HepG2 (cell line): ENCODE measurements around the gene C2orf81. TPM values are rescaled to one million over a fixed set of nuclear protein-coding genes. Genes with fewer than 3 reads are reported as not detected.

Source experiments
- CBX1 ChIP-seq: IDR thresholded peaks from one replicate; pipeline ENCODE4 v1.6.1; 2016; ENCODE audit warnings: antibody characterized with exemption, low read depth
- DRAP1 ChIP-seq: IDR thresholded peaks from 2 replicates; pipeline ENCODE4 v1.6.1; 2016; ENCODE audit warnings: missing genetic modification reagents, missing compliant biosample characterization
- ETS1 ChIP-seq: sonication (generic); formaldehyde crosslinking; IDR thresholded peaks from 2 replicates; pipeline ENCODE4 v1.4.0; 2020; ENCODE audit warnings: missing genetic modification reagents
- HDAC2 ChIP-seq: sonication (generic); formaldehyde crosslinking; IDR thresholded peaks from 2 replicates; pipeline ENCODE4 v1.4.0; 2020; ENCODE audit warnings: missing genetic modification reagents
- HMGXB4 ChIP-seq, 2 experiments: sonication (generic) in 1 of 2; formaldehyde crosslinking in 1 of 2; IDR thresholded peaks; 2 replicates each; pipeline versions ENCODE4 v1.4.0 to v1.6.1; 2018 to 2020; ENCODE audit warnings: missing genetic modification reagents in 2 of 2, borderline replicate concordance in 1 of 2, low read depth in 1 of 2, mild to moderate bottlenecking in 1 of 2, missing biosample characterization in 1 of 2
- HNRNPL ChIP-seq: fragments of 200-400 bp; formaldehyde crosslinking; IDR thresholded peaks from 2 replicates; pipeline ENCODE4 v1.6.1; 2017; ENCODE audit warnings: mild to moderate bottlenecking, low read depth, low read length
- HOXA3 ChIP-seq: sonication (generic); formaldehyde crosslinking; IDR thresholded peaks from 2 replicates; pipeline ENCODE4 v1.5.0; 2020; ENCODE audit warnings: missing genetic modification reagents
- NCOA2 ChIP-seq: sonication (generic); formaldehyde crosslinking; IDR thresholded peaks from 2 replicates; pipeline ENCODE4 v1.8.0; 2022; ENCODE audit warnings: inconsistent platforms
- RBAK ChIP-seq: sonication (generic); formaldehyde crosslinking; IDR thresholded peaks from 2 replicates; pipeline ENCODE4 v1.5.1; 2020; ENCODE audit warnings: mild to moderate bottlenecking, missing genetic modification reagents
- RXRB ChIP-seq: IDR thresholded peaks from 2 replicates; pipeline ENCODE4 v1.6.1; 2016; ENCODE audit warnings: borderline replicate concordance, missing genetic modification reagents, missing compliant biosample characterization
- SMAD9 ChIP-seq: sonication (generic); formaldehyde crosslinking; IDR thresholded peaks from 2 replicates; pipeline ENCODE4 v1.5.1; 2020; ENCODE audit warnings: mild to moderate bottlenecking, missing genetic modification reagents
- SNAI1 ChIP-seq: sonication (generic); formaldehyde crosslinking; IDR thresholded peaks from 2 replicates; pipeline ENCODE4 v1.5.0; 2020; ENCODE audit warnings: mild to moderate bottlenecking, missing genetic modification reagents, borderline replicate concordance
- TBP ChIP-seq: sonication (generic); formaldehyde crosslinking; IDR thresholded peaks from 2 replicates; pipeline ENCODE4 v1.5.0; 2020; ENCODE audit warnings: missing genetic modification reagents
- YEATS2 ChIP-seq: sonication (generic); formaldehyde crosslinking; IDR thresholded peaks from 2 replicates; pipeline ENCODE4 v1.4.0; 2020; ENCODE audit warnings: missing genetic modification reagents, borderline replicate concordance
- ZBTB37 ChIP-seq: sonication (generic); formaldehyde crosslinking; IDR thresholded peaks from 2 replicates; pipeline ENCODE4 v1.4.0; 2020; ENCODE audit warnings: mild to moderate bottlenecking, missing genetic modification reagents
- ZFP1 ChIP-seq: IDR thresholded peaks from 2 replicates; pipeline ENCODE4 v1.6.1; 2016
- ZNF225 ChIP-seq: sonication (generic); formaldehyde crosslinking; IDR thresholded peaks from 2 replicates; pipeline ENCODE4 v1.4.0; 2020; ENCODE audit warnings: mild to moderate bottlenecking, missing genetic modification reagents
- ZNF275 ChIP-seq: sonication (generic); formaldehyde crosslinking; IDR thresholded peaks from 2 replicates; pipeline ENCODE4 v1.8.0; 2022; ENCODE audit warnings: missing genetic modification reagents, mild to moderate bottlenecking, inconsistent platforms, borderline replicate concordance
- ZNF510 ChIP-seq: sonication (generic); formaldehyde crosslinking; IDR thresholded peaks from 2 replicates; pipeline ENCODE4 v1.4.0; 2020; ENCODE audit warnings: low read depth, mild to moderate bottlenecking, missing genetic modification reagents
- ZNF616 ChIP-seq: sonication (generic); formaldehyde crosslinking; IDR thresholded peaks from 2 replicates; pipeline ENCODE4 v1.5.0; 2020; ENCODE audit warnings: low read depth, mild to moderate bottlenecking, missing genetic modification reagents
- ZNF816 ChIP-seq: sonication (generic); formaldehyde crosslinking; IDR thresholded peaks from 2 replicates; pipeline ENCODE4 v1.8.0; 2022; ENCODE audit warnings: missing genetic modification reagents, mild to moderate bottlenecking, borderline replicate concordance
- polyA plus RNA-seq, 8 experiments: library from polyadenylated mRNA; depleted of rRNA in 3 of 8; stranded (reverse) in 7 of 8; unstranded in 1 of 8; fragments of >200 nt; fragmentation: Illumina TruSeq in 4 of 8; extraction: Trizol in 4 of 8; gene quantifications; 2 replicates each; pipeline versions ENCODE4 v1.2.1 to v1.2.3, GENCODE V29; 2011 to 2016; ENCODE audit warnings: low read depth in 4 of 8, missing spikeins in 1 of 8, mixed read lengths in 1 of 8; ENCODE audit not compliant: insufficient read depth in 1 of 8
- total RNA-seq, 5 experiments: library from RNA; depleted of rRNA; stranded (reverse); fragments of >200 nt; fragmentation: Illumina TruSeq; extraction: Trizol; gene quantifications; 2 replicates each; pipeline ENCODE4 v1.2.3, GENCODE V29; 2016; ENCODE audit warnings: low read depth in 1 of 5

C2orf81 gene
- total and polyA plus RNA-seq, 2 of the 13 experiments (the other 11 are each of a cell fraction or from before 2014, with no cell fraction given), result 0.15 to 0.17 TPM

- TF ChIP-seq DRAP1 (CRISPR knock-in tag), result peak; percentile 87
- no peak for TF ChIP-seq ETS1
- TF ChIP-seq YEATS2 (CRISPR knock-in tag), result peak; percentile 97
- peak; percentile 99 for TF ChIP-seq CBX1
- no peak for TF ChIP-seq ZNF816 (CRISPR knock-in tag)
- peak; percentile 99 for TF ChIP-seq HOXA3 (CRISPR knock-in tag)
- 0 out of 2 replicates have a peak, but pooled peaks have one; percentile 44 for TF ChIP-seq HNRNPL
- no peak for TF ChIP-seq TBP
- no peak for TF ChIP-seq ZNF225
- TF ChIP-seq SNAI1 (CRISPR knock-in tag), result no peak
- peak; percentile 97 for TF ChIP-seq HDAC2 (CRISPR knock-in tag)
- TF ChIP-seq ZFP1 (CRISPR knock-in tag), result peak; percentile 88
- peak; percentile 67 for TF ChIP-seq NCOA2 (CRISPR knock-in tag)
- TF ChIP-seq ZNF616 (CRISPR knock-in tag), result no peak
- TF ChIP-seq ZNF510, result peak; percentile 88; the same call in 1 of the 2 replicates
- TF ChIP-seq HMGXB4 (CRISPR knock-in tag; IDR thresholded peaks at IDR 0.05; ENCODE audit: borderline replicate concordance in 1 of 2, low read depth in 1 of 2), result peak; percentile 89 to 93
- no peak; the same call in 1 of the 2 replicates for TF ChIP-seq RBAK
- TF ChIP-seq ZNF275 (CRISPR knock-in tag), result no peak; the same call in 1 of the 2 replicates
- TF ChIP-seq SMAD9, result peak; percentile 36; the same call in 1 of the 2 replicates
- no peak; the same call in 1 of the 2 replicates for TF ChIP-seq ZBTB37 (CRISPR knock-in tag)
- peak; percentile 92 for TF ChIP-seq RXRB (CRISPR knock-in tag)
Measured at GRCh38 chr2:74454654-74455511, 33.5 kb upstream of the C2orf81 start, which contains the start of gene INO80B (continued).
